Mesothelial cell of epicardium (in vitro differentiated cells): ENCODE results near the gene ACACA. TPM values are rescaled to one million over a fixed set of nuclear protein-coding genes. Genes with fewer than 3 reads are reported as not detected.

ENCODE experiments used
- DNase-seq, 2 experiments: peaks; one replicate each; pipeline ENCODE4 v3.0.0; 2021; ENCODE audit warnings: low spot score in 2 of 2; ENCODE audit not compliant: unreplicated experiment in 2 of 2
- H3K27ac Mint-ChIP-seq: 2 replicates; pipeline ENCODE4 v1.8.0; 2021; ENCODE audit warnings: mixed read lengths
- H3K27me3 Mint-ChIP-seq: 2 replicates; pipeline ENCODE4 v1.8.0; 2021; ENCODE audit warnings: low read depth, mixed read lengths
- H3K36me3 Mint-ChIP-seq: 2 replicates; pipeline ENCODE4 v1.8.0; 2021; ENCODE audit warnings: mixed read lengths
- H3K4me1 Mint-ChIP-seq: 2 replicates; pipeline ENCODE4 v1.8.0; 2021; ENCODE audit warnings: mixed read lengths
- H3K4me3 Mint-ChIP-seq: 2 replicates; pipeline ENCODE4 v1.8.0; 2021; ENCODE audit warnings: mild to moderate bottlenecking, moderate library complexity, mixed read lengths
- H3K9me3 Mint-ChIP-seq: 2 replicates; pipeline ENCODE4 v1.8.0; 2021; ENCODE audit warnings: mixed read lengths
- total RNA-seq: library from RNA; stranded (reverse); gene quantifications from 3 replicates; pipeline ENCODE4 v1.2.1, GENCODE V29; 2021
- TF ChIP-seq, protein P1 (sequence below): fragments of 200-600 bp; sonication (generic); IDR thresholded peaks from one replicate; pipeline ENCODE4 v1.5.0; 2021; ENCODE audit warnings: antibody characterized with exemption; ENCODE audit not compliant: unreplicated experiment

Gene ACACA
- total RNA-seq, 1 donor from 2014 or later, result 127 TPM

DNA sequence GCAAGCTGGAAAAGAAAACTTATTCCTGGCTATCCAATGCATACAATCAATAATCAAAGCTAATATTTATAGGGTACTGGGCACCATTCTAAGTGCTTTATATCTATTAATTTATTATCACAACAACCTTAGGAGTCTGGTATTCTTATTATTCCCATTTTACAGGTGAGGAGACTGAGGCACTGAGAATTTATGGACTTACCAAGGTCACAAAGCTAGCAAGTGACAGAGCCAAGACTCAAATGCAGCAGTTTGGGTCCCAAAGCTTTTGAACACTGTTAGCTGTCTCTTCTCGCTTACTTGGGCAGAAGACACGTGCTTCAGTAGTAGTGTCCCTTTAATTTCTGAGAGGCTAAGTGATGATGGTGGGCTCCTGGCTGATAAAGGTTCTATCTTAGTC, 305.3 kb downstream of the ACACA start:
- Mint-ChIP-seq H3K4me3 (no peak overlapping the region), H3K27me3 (no peaks in the 10 kb centered on the region), H3K9me3 (no peaks in the 10 kb centered on the region), H3K27ac (no peak overlapping the region), H3K36me3 (peaks cover 32% of the 10 kb centered on the region), H3K4me1 (peaks cover 4% of the 10 kb centered on the region)
- no peak for DNase-seq
- TF ChIP-seq, protein P1, sequence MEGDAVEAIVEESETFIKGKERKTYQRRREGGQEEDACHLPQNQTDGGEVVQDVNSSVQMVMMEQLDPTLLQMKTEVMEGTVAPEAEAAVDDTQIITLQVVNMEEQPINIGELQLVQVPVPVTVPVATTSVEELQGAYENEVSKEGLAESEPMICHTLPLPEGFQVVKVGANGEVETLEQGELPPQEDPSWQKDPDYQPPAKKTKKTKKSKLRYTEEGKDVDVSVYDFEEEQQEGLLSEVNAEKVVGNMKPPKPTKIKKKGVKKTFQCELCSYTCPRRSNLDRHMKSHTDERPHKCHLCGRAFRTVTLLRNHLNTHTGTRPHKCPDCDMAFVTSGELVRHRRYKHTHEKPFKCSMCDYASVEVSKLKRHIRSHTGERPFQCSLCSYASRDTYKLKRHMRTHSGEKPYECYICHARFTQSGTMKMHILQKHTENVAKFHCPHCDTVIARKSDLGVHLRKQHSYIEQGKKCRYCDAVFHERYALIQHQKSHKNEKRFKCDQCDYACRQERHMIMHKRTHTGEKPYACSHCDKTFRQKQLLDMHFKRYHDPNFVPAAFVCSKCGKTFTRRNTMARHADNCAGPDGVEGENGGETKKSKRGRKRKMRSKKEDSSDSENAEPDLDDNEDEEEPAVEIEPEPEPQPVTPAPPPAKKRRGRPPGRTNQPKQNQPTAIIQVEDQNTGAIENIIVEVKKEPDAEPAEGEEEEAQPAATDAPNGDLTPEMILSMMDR, result no peak

- no peaks in the 10 kb centered on the region for H3K4me1 Mint-ChIP-seq
- no peak for DNase-seq
- H3K36me3 Mint-ChIP-seq, result peaks cover 34% of the 10 kb centered on the region
- no peak overlapping the region for H3K27ac Mint-ChIP-seq
- no peaks in the 10 kb centered on the region for H3K9me3 Mint-ChIP-seq
- H3K4me3 Mint-ChIP-seq, result no peak overlapping the region
- TF ChIP-seq, protein P1, result no peak
- H3K27me3 Mint-ChIP-seq, result no peaks in the 10 kb centered on the region
These were observed 306.4 kb downstream of the ACACA start for GRCh38 chr17:37100231-37100630.

- Mint-ChIP-seq H3K36me3 (peaks cover 37% of the 10 kb centered on the region), H3K9me3 (no peaks in the 10 kb centered on the region), H3K4me3 (no peak overlapping the region), H3K27ac (no peak overlapping the region), H3K4me1 (no peaks in the 10 kb centered on the region), H3K27me3 (no peaks in the 10 kb centered on the region)
- DNase-seq, result no peak
- TF ChIP-seq, protein P1, result no peak
These were observed 307.5 kb downstream of the ACACA start for GRCh38 chr17:37098910-37099664.

DNA sequence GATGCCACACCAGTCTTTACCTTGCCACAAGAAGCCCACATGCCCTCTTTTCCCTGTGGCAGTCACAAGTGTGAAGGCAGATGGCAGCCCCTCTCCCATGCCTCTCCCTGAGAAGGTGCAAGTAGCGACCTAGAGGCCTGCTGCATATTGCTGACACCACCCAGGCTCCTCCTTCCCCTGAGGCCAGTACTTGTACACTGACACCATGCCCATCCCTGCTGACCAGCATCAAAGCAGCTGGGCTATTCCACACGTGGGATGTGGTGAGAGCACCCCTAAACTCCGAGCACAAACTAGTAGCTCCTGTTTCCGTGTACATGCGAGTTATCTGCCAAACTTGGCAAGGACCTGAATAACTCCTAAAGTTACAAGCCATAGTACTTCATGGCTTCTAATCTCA, 308.5 kb downstream of the ACACA start:
- peaks cover 39% of the 10 kb centered on the region for H3K36me3 Mint-ChIP-seq

DNA sequence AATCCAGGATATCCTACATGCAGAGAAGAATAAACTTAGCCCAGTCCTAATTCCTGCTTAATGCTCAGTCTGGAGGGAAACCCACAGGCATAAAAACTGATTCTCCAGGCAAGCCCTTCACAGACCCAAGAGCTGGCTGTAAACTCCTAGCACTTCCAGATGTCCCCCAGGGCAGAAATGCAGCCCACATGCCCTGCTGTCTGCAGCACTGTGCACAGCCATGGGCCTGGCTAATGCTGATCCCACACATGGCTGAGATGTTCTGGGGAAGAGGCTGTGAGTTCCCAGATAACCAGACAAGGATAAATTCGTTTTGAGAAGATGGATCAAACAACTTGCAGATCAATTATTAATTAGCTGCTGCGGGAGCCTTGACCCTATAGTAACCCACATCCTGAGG, 309.5 kb downstream of the ACACA start:
- H3K4me3 Mint-ChIP-seq, result no peak overlapping the region
- H3K27me3 Mint-ChIP-seq, result no peaks in the 10 kb centered on the region
- no peaks in the 10 kb centered on the region for H3K9me3 Mint-ChIP-seq
- no peak overlapping the region for H3K27ac Mint-ChIP-seq
- no peak for DNase-seq
- peaks cover 38% of the 10 kb centered on the region for H3K36me3 Mint-ChIP-seq
- no peaks in the 10 kb centered on the region for H3K4me1 Mint-ChIP-seq
- TF ChIP-seq, protein P1, result no peak

More for the DNA sequence above, 308.5 kb downstream of the ACACA start:
- Mint-ChIP-seq H3K9me3 (no peaks in the 10 kb centered on the region), H3K4me1 (no peaks in the 10 kb centered on the region), H3K27ac (no peak overlapping the region), H3K27me3 (no peaks in the 10 kb centered on the region), H3K4me3 (no peak overlapping the region)
- DNase-seq, result no peak
- TF ChIP-seq, protein P1, result no peak

DNA sequence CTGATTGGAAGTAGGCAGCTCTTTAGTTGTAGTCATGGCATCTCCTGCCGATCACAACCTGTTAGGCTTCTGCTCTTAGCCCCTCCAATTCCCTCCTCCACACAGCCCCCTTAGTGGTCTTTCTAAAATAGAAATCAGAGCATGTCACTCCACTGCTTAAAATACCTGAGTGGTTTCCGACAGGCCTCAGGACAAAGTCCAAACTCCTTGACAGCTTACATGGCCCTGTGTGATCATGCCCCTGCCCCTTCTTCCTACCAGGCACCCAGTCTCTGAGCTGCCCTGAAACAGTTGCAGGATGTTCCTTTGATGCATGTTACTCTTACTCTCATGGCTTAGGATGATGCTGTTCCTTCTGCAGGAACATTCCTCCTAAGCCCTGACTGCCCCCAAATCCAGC, 310.6 kb downstream of the ACACA start:
- H3K36me3 Mint-ChIP-seq, result peaks cover 38% of the 10 kb centered on the region
- no peak overlapping the region for H3K4me3 Mint-ChIP-seq
- peaks cover 2% of the 10 kb centered on the region for H3K4me1 Mint-ChIP-seq
- DNase-seq, result no peak
- no peaks in the 10 kb centered on the region for H3K9me3 Mint-ChIP-seq
- no peak overlapping the region for H3K27ac Mint-ChIP-seq
- TF ChIP-seq, protein P1, result no peak
- no peaks in the 10 kb centered on the region for H3K27me3 Mint-ChIP-seq
